Liver (tissue), 9 donors: Measurements from ENCODE around the gene JMJD7. TPM values are rescaled to one million over a fixed set of nuclear protein-coding genes. Genes with fewer than 3 reads are reported as not detected.

Source experiments
- DNase-seq: peaks from one replicate; pipeline ENCODE4 v3.0.0-alpha.2; 2017; ENCODE audit warnings: low spot score
- H3K27ac ChIP-seq, 2 donors: one replicate each; pipeline ENCODE4 v1.7.0; 2013; ENCODE audit warnings: inconsistent platforms in 2 of 2, low read length in 2 of 2, control low read depth in 1 of 2, low read depth in 1 of 2, mild to moderate bottlenecking in 1 of 2
- H3K27me3 ChIP-seq, 4 donors: one replicate each; pipeline versions ENCODE4 v1.6.1 to v1.7.0; 2013; ENCODE audit warnings: low read length in 3 of 4, inconsistent platforms in 1 of 4, mild to moderate bottlenecking in 1 of 4, moderate library complexity in 1 of 4; ENCODE audit not compliant: control insufficient read depth in 4 of 4, insufficient read depth in 4 of 4
- H3K36me3 ChIP-seq, 4 donors: one replicate each; pipeline versions ENCODE4 v1.6.1 to v1.7.0; 2013; ENCODE audit warnings: low read length in 3 of 4, mild to moderate bottlenecking in 3 of 4, low read depth in 1 of 4, moderate library complexity in 1 of 4; ENCODE audit not compliant: control insufficient read depth in 4 of 4, insufficient read depth in 3 of 4
- H3K4me1 ChIP-seq, 4 donors: one replicate each; pipeline versions ENCODE4 v1.6.1 to v1.7.0; 2013; ENCODE audit warnings: low read length in 3 of 4, mild to moderate bottlenecking in 3 of 4, moderate library complexity in 1 of 4; ENCODE audit not compliant: control insufficient read depth in 4 of 4, insufficient read depth in 4 of 4
- H3K4me3 ChIP-seq, 3 donors: one replicate each; pipeline versions ENCODE4 v1.6.1 to v1.7.0; 2013; ENCODE audit warnings: low read length in 3 of 3, control low read depth in 1 of 3, low read depth in 1 of 3, mild to moderate bottlenecking in 1 of 3
- H3K9ac ChIP-seq, 2 donors: one replicate each; pipeline ENCODE4 v1.7.0; 2013; ENCODE audit warnings: low read length in 2 of 2, mild to moderate bottlenecking in 2 of 2, moderate library complexity in 2 of 2, control low read depth in 1 of 2, low read depth in 1 of 2
- H3K9me3 ChIP-seq, 4 donors: one replicate each; pipeline versions ENCODE4 v1.6.1 to v1.7.0; 2013; ENCODE audit warnings: low read length in 3 of 4; ENCODE audit not compliant: control insufficient read depth in 4 of 4
- EGR1 ChIP-seq, 2 donors: IDR thresholded peaks; 2 replicates each; pipeline ENCODE4 v1.6.1; 2016 to 2018; ENCODE audit warnings: antibody characterized with exemption in 2 of 2, low read depth in 2 of 2
- FOXA1 ChIP-seq: IDR thresholded peaks from 2 replicates; pipeline ENCODE4 v1.6.1; 2016; ENCODE audit warnings: antibody characterized with exemption
- FOXA2 ChIP-seq: IDR thresholded peaks from 2 replicates; pipeline ENCODE4 v1.6.1; 2016; ENCODE audit warnings: antibody characterized with exemption
- HNF4A ChIP-seq, 2 donors: conservative IDR thresholded peaks; 2 replicates each; pipeline ENCODE4 v1.6.1; 2016; ENCODE audit warnings: antibody characterized with exemption in 2 of 2, mild to moderate bottlenecking in 2 of 2
- JUND ChIP-seq, 2 donors: IDR thresholded peaks; 2 replicates each; pipeline ENCODE4 v1.6.1; 2016; ENCODE audit warnings: antibody characterized with exemption in 2 of 2
- NR2F2 ChIP-seq: IDR thresholded peaks from 2 replicates; pipeline ENCODE4 v1.6.1; 2016; ENCODE audit warnings: antibody characterized with exemption
- RAD21 ChIP-seq, 2 donors: IDR thresholded peaks; 2 replicates each; pipeline ENCODE4 v1.6.1; 2016; ENCODE audit warnings: antibody characterized with exemption in 2 of 2, mild to moderate bottlenecking in 2 of 2
- RXRA ChIP-seq, 2 donors: IDR thresholded peaks; 2 replicates each; pipeline ENCODE4 v1.6.1; 2017 to 2018; ENCODE audit warnings: antibody characterized with exemption in 2 of 2, mild to moderate bottlenecking in 1 of 2
- SP1 ChIP-seq: IDR thresholded peaks from 2 replicates; pipeline ENCODE4 v1.6.1; 2018; ENCODE audit warnings: antibody characterized with exemption, mild to moderate bottlenecking
- TAF1 ChIP-seq: conservative IDR thresholded peaks from 2 replicates; pipeline ENCODE4 v1.6.1; 2016; ENCODE audit warnings: antibody characterized with exemption, mild to moderate bottlenecking
- YY1 ChIP-seq: IDR thresholded peaks from 2 replicates; pipeline ENCODE4 v1.6.1; 2016; ENCODE audit warnings: antibody characterized with exemption, mild to moderate bottlenecking
- WGBS: extraction: QIAGEN DNeasy Blood & Tissue Kit; methylation state at CpG from one replicate; pipeline ENCODE4 v1.1.7; 2013; 5-methylcytosine and 5-hydroxymethylcytosine counted together
- polyA plus RNA-seq, 2 donors: library from polyadenylated mRNA; stranded (reverse) in 1 of 2; unstranded in 1 of 2; fragments of 200-250 nt in 1 of 2; fragments of >200 nt in 1 of 2; fragmentation: Nextera tagmentation in 1 of 2; extraction: Ambion mirVana in 1 of 2; gene quantifications; one replicate each; pipeline versions ENCODE4 v1.2.1 to v1.2.3, GENCODE V29; 2013 to 2015
- total RNA-seq, 2 donors: library from RNA; depleted of rRNA; stranded (reverse); fragments of >200 nt; gene quantifications; one replicate each; pipeline ENCODE4 v1.2.3, GENCODE V29; 2014
- TF ChIP-seq, protein P1 (sequence below): IDR thresholded peaks from 2 replicates; pipeline ENCODE4 v1.6.1; 2016; ENCODE audit warnings: antibody characterized with exemption, mild to moderate bottlenecking
- TF ChIP-seq, protein P2 (sequence below): IDR thresholded peaks from 2 replicates; pipeline ENCODE4 v1.6.1; 2016; ENCODE audit warnings: antibody characterized with exemption
- TF ChIP-seq, protein P3 (sequence below): IDR thresholded peaks from 2 replicates; pipeline ENCODE4 v1.6.1; 2016; ENCODE audit warnings: antibody characterized with exemption
- TF ChIP-seq, protein P4 (sequence below): fragments of 150-350 bp; IDR thresholded peaks from 2 replicates; pipeline ENCODE4 v1.5.1; 2017; ENCODE audit warnings: improper control_type of control experiment, low read depth, low read length; ENCODE audit not compliant: missing input control
- donor health status: healthy.
- donor health status: healthy.
- donor health status: healthy.
- donor health status: healthy.
- donor health status: healthy.

The JMJD7 gene
- total and polyA plus RNA-seq, 4 donors = 0.75 to 5.9 (median 5.4) TPM

DNA sequence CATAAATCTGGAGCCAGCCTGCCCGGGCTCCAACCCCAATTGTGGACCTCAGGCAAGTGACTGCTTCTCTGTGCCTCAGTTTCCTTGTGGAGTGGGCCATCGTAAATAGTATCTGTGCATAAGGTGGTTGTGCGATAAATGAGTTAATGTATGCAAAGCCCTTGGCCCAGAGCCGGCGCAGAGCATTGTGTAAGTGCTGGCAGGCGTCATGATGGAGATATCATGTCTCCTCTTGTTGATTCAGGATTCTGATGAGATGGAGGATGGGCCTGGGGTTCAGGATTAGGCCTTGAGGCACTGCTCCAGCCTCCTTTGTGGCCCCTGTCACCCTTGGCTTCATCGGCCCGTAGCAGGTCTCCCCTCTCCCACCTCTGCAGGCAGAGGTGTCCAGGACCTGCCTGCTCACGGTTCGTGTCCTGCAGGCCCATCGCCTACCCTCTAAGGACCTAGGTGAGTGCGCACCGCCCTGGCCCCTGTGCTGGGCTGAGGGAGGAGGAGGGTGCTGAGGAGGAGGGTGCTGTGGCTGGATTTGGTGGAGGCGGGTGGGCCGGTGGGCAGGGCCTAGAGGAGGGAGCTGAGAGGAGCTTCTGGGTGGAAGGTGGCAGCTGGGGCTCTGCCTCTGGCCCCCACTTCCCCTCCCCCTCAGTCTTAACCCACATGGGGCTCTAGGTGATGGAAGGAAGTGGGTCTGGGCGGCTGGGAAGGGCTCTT, 12.0 kb downstream of the JMJD7 start:
- no peaks in the 10 kb centered on the region for H3K9me3 ChIP-seq
- no peaks in the 10 kb centered on the region for H3K4me1 ChIP-seq
- 97% methylated on average over 16 of the region's 16 CpGs for WGBS
- TF ChIP-seq SP1 (no peak), RXRA (IDR thresholded peaks at IDR 0.05) (no peak), RAD21 (IDR thresholded peaks at IDR 0.05) (no peak), EGR1 (IDR thresholded peaks at IDR 0.05; ENCODE audit: low read depth in 2 of 2) (no peak)
- TF ChIP-seq, protein P1, sequence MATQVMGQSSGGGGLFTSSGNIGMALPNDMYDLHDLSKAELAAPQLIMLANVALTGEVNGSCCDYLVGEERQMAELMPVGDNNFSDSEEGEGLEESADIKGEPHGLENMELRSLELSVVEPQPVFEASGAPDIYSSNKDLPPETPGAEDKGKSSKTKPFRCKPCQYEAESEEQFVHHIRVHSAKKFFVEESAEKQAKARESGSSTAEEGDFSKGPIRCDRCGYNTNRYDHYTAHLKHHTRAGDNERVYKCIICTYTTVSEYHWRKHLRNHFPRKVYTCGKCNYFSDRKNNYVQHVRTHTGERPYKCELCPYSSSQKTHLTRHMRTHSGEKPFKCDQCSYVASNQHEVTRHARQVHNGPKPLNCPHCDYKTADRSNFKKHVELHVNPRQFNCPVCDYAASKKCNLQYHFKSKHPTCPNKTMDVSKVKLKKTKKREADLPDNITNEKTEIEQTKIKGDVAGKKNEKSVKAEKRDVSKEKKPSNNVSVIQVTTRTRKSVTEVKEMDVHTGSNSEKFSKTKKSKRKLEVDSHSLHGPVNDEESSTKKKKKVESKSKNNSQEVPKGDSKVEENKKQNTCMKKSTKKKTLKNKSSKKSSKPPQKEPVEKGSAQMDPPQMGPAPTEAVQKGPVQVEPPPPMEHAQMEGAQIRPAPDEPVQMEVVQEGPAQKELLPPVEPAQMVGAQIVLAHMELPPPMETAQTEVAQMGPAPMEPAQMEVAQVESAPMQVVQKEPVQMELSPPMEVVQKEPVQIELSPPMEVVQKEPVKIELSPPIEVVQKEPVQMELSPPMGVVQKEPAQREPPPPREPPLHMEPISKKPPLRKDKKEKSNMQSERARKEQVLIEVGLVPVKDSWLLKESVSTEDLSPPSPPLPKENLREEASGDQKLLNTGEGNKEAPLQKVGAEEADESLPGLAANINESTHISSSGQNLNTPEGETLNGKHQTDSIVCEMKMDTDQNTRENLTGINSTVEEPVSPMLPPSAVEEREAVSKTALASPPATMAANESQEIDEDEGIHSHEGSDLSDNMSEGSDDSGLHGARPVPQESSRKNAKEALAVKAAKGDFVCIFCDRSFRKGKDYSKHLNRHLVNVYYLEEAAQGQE = no peak
- TF ChIP-seq, protein P2, sequence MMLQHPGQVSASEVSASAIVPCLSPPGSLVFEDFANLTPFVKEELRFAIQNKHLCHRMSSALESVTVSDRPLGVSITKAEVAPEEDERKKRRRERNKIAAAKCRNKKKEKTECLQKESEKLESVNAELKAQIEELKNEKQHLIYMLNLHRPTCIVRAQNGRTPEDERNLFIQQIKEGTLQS = no peak
- no peak for DNase-seq
- peaks cover 0 to 12% (median 6%) of the 10 kb centered on the region in 4 donors for H3K36me3 ChIP-seq
- no peak overlapping the region for H3K9ac ChIP-seq
- no peaks in the 10 kb centered on the region for H3K27me3 ChIP-seq
- H3K27ac ChIP-seq = no peak overlapping the region
- no peak overlapping the region for H3K4me3 ChIP-seq

DNA sequence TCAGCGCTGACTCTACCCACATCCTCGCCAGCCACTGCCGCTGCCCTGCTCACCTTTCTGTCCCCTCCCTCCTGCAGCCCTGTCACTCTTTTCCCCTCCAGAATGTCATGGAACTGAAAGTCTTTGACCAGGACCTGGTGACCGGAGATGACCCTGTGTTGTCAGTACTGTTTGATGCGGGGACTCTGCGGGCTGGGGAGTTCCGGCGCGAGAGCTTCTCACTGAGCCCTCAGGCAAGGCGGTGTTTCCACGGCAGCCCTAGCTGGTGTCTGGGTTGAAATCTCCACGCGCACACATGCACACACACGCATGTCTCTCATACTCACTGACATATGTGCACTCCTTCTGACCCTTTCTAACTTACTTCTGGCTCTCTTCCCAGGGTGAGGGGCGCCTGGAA, 12.8 kb downstream of the JMJD7 start:
- Histone ChIP-seq H3K9me3 (no peaks in the 10 kb centered on the region), H3K4me1 (no peaks in the 10 kb centered on the region), H3K27me3 (no peaks in the 10 kb centered on the region), H3K4me3 (no peak overlapping the region), H3K9ac (no peak overlapping the region), H3K36me3 (peaks cover 2 to 18% (median 8%) of the 10 kb centered on the region in 4 donors), H3K27ac (no peak overlapping the region)
- no peak for DNase-seq
- 95% methylated on average over 15 of the region's 15 CpGs for WGBS
- TF ChIP-seq TAF1 (no peak), SP1 (no peak), NR2F2 (no peak), YY1 (no peak), JUND (IDR thresholded peaks at IDR 0.05) (no peak), FOXA1 (no peak), HNF4A (conservative IDR thresholded peaks at IDR 0.05) (no peak), FOXA2 (no peak)
- TF ChIP-seq, protein P1 = no peak
- TF ChIP-seq, protein P3, sequence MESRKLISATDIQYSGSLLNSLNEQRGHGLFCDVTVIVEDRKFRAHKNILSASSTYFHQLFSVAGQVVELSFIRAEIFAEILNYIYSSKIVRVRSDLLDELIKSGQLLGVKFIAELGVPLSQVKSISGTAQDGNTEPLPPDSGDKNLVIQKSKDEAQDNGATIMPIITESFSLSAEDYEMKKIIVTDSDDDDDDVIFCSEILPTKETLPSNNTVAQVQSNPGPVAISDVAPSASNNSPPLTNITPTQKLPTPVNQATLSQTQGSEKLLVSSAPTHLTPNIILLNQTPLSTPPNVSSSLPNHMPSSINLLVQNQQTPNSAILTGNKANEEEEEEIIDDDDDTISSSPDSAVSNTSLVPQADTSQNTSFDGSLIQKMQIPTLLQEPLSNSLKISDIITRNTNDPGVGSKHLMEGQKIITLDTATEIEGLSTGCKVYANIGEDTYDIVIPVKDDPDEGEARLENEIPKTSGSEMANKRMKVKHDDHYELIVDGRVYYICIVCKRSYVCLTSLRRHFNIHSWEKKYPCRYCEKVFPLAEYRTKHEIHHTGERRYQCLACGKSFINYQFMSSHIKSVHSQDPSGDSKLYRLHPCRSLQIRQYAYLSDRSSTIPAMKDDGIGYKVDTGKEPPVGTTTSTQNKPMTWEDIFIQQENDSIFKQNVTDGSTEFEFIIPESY = no peak
- TF ChIP-seq, protein P4, sequence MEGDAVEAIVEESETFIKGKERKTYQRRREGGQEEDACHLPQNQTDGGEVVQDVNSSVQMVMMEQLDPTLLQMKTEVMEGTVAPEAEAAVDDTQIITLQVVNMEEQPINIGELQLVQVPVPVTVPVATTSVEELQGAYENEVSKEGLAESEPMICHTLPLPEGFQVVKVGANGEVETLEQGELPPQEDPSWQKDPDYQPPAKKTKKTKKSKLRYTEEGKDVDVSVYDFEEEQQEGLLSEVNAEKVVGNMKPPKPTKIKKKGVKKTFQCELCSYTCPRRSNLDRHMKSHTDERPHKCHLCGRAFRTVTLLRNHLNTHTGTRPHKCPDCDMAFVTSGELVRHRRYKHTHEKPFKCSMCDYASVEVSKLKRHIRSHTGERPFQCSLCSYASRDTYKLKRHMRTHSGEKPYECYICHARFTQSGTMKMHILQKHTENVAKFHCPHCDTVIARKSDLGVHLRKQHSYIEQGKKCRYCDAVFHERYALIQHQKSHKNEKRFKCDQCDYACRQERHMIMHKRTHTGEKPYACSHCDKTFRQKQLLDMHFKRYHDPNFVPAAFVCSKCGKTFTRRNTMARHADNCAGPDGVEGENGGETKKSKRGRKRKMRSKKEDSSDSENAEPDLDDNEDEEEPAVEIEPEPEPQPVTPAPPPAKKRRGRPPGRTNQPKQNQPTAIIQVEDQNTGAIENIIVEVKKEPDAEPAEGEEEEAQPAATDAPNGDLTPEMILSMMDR = no peak
